Stimulated activated CD8-positive, alpha-beta memory T cell treated with anti-CD3 and anti-CD28 coated beads, Interleukin-7, amount 100 ng/mL, for 48 hours (primary cell): ENCODE results near the gene CD48.

Experiments used
- DNase-seq, 2 donors: peaks; one replicate each; pipeline ENCODE4 v3.0.0-alpha.2; 2020; ENCODE audit warnings: low read depth in 1 of 2; ENCODE audit errors: extremely low read depth in 1 of 2

Gene CD48

GRCh38 chr1:160711602-160712311 lies at the start of gene CD48:
Gene CD48, minus strand, starts transcription at chr1:160711822. Its CDS starts 59 bp downstream, at chr1:160711763.
- peak in 1 of 2 donors; percentile 41 for DNase-seq

- no peak for DNase-seq
Observed at GRCh38 chr1:160761046-160761445, 49.4 kb upstream of the CD48 start.

DNA sequence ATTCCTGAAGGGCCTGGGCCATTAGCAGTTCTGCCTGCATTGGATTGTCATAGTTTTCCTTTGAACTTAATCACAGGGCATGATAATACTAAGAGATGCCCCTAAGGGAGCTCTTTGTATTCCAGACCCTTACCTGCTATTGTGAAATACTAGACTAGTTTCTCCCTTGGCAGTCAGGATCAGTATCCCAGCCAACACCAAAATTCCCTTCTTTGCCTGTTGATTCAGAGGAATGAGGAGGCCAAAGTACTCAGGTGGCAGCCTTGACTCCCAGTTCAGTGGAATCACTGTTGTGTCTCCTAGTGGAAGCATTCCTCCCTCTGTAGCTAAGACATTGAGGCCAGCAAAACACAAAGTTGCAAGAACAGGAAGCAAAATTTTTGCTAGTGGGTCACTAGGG lies 48.1 kb upstream of the CD48 start:
- no peak for DNase-seq

- DNase-seq, result no peak
Observed at GRCh38 chr1:160758521-160758920, 46.9 kb upstream of the CD48 start.

- DNase-seq, result no peak
Observed at GRCh38 chr1:160756849-160757201, 45.2 kb upstream of the CD48 start.

DNA sequence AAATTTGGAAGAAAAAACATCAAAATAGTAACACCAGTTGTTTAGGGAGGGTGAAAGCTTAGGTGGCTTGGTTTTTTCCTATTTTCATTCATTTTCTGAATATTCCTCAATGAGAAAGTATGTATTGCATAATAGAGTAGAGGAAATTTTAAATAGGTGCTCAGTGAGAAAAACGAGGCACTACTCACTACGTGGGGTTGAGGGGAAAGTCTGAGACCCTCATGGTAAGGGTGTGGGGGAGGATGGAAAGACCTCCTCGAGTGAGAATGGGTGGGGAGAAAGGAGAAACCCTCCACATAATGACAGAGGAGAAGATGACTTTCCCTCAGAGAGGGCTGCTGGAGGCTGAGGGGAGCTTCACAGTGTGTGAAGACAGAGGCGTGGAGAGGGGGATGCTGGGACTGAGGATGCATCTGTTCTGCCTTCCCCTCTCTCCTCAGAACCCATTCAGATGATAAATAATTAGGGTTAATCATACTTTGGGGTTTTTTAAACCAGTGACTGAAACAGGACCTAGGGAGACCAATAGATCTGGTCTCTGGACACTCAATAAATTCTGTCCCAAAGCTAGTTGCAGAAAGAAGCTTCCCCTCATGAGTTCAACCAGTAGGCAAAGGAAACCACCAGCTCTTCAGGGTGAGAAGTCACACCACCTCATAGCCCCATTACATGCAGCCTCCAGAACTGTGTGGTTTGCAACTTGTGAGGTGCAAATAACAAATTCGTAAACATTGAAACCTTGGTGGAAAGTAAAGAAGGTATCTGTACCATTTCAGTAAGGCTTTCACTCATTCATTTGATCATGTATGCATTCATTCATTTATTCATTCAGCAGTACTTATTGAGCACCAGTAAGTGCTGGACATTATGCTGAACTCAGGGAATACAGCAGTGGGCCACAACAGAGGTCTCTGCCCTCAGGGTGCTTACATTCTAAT lies 44.6 kb upstream of the CD48 start:
- no peak for DNase-seq

- DNase-seq, result no peak
Observed at GRCh38 chr1:160755461-160755860, 43.8 kb upstream of the CD48 start.

- no peak for DNase-seq
Observed at GRCh38 chr1:160753594-160753993, 42.0 kb upstream of the CD48 start.

GRCh38 chr1:160752924-160753323 lies 41.3 kb upstream of the CD48 start:
- no peak for DNase-seq

GRCh38 chr1:160752406-160752805 lies 40.8 kb upstream of the CD48 start:
- DNase-seq, result no peak

- DNase-seq, result no peak
Observed at GRCh38 chr1:160750608-160751007, 39.0 kb upstream of the CD48 start.

GRCh38 chr1:160748878-160749269 lies 37.3 kb upstream of the CD48 start:
- no peak for DNase-seq

- DNase-seq, result no peak
Observed at GRCh38 chr1:160748181-160748877, 36.7 kb upstream of the CD48 start.

GRCh38 chr1:160747717-160748116 lies 36.1 kb upstream of the CD48 start:
- no peak for DNase-seq

- DNase-seq, result no peak
Observed at GRCh38 chr1:160746836-160747500, 35.3 kb upstream of the CD48 start.

DNA sequence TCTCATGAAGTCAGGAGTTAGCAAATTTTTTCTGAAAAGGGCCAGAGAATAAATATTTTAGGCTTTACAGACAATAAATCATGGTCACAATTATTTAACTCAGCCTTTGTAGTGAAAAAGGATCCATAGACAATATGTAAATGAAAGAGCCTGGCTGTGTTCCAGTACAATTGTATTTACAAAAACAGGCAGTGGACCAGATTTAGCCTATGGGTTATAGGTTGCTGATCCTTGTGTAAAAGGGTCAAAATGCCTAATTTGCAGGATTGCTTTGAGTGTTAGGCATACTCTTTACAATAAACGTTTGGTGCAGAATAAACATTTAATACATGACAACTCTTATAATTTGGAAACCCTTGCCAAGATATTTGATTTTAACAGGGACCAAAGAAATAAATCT lies 33.9 kb upstream of the CD48 start:
- DNase-seq, result no peak

DNA sequence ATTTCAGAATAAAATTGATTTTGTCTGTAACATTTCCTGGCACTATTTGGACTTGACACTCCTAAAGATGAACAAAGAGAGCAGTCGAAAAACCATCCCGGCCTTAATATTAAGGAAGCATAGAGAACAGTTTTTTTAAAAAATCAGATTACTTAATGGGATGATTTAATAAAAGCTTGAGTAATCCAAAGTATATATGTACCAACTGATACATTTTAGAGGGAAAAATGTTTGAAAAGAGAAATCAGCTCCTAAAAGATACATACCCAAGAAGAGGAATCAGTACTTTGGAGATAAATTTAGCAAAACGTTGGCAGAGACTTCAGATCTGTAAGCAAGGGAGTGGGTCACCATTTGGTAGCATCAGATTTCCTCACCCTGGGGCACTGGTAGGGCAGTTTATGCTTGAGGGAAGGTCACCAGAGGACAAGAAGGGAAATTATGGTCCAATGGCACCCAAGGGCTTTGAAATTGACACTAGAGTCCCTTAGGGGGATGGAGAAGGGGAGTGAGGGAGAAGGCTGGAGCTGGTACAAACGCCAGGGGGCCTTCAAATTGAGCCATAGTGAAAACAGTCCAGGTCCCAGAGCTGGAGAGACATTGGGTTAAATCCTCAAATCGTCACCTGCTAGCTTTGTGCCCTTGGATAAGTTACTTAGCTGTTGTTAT lies 33.4 kb upstream of the CD48 start:
- no peak for DNase-seq

- no peak for DNase-seq
Observed at GRCh38 chr1:160744199-160744851, 32.7 kb upstream of the CD48 start.

DNA sequence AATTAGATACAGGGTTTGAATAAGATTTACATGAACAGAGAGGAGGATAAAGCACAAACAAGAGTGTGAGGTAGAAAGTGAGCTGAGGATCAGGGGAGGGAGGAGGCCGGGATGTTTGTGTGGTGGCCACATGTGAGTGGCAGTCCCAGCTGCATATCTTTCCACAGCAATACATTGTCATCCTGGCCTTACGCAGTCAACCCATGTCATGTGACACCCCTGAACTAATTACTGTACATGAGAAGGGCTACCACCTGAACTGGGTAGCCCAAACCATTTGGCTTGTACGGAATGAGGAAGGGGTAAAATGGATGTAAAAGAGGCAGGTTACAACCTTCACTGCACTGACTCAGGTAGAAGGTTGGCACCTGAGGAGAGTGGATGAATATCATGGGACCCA lies 31.6 kb upstream of the CD48 start:
- DNase-seq, result no peak
